Ascending aorta (tissue), 2 donors: ENCODE measurements around the gene NFILZ. TPM values are rescaled to one million over a fixed set of nuclear protein-coding genes. Genes with fewer than 3 reads are reported as not detected.
A peak's percentile ranks its signal among the peaks of the same experiment; 100 is the strongest.
"Not testable (repeated sequence)": the region's sequence is repeated elsewhere in the genome, so short reads cannot be mapped to it uniquely, and the experiment has no call there.

Experiments
- DNase-seq, 2 donors: peaks; one replicate each; pipeline ENCODE4 v3.0.0-alpha.2; 2019; ENCODE audit warnings: low spot score in 2 of 2
- H3K27ac ChIP-seq, 2 donors: fragments of 200-600 bp; sonication (generic); one replicate each; pipeline ENCODE4 v1.5.1; 2016 to 2017; ENCODE audit warnings: mild to moderate bottlenecking in 1 of 2
- H3K27me3 ChIP-seq: fragments of 200-600 bp; sonication (generic); one replicate; pipeline ENCODE4 v1.5.1; 2017
- H3K36me3 ChIP-seq, 2 donors: fragments of 200-600 bp; sonication (generic); one replicate each; pipeline ENCODE4 v1.5.1; 2016
- H3K4me1 ChIP-seq, 2 donors: fragments of 200-600 bp; sonication (generic); one replicate each; pipeline ENCODE4 v1.5.1; 2016 to 2017; ENCODE audit warnings: mild to moderate bottlenecking in 1 of 2
- H3K4me3 ChIP-seq, 2 donors: fragments of 200-600 bp; sonication (generic); one replicate each; pipeline ENCODE4 v1.5.1; 2016 to 2017; ENCODE audit warnings: mild to moderate bottlenecking in 1 of 2
- H3K9me3 ChIP-seq, 2 donors: fragments of 200-600 bp; sonication (generic); one replicate each; pipeline ENCODE4 v1.5.1; 2016
- CTCF ChIP-seq, 3 experiments: fragments of 200-600 bp in 2 of 3; fragments of 450-650 bp in 1 of 3; sonication (generic) in 2 of 3; IDR thresholded peaks; one replicate each; pipeline ENCODE4 v1.5.1; 2016 to 2019; ENCODE audit warnings: antibody characterized with exemption in 3 of 3, mild to moderate bottlenecking in 1 of 3, moderate library complexity in 1 of 3
- intact Hi-C: fragments of 100-400 bp; cut with DNase I; formaldehyde crosslinking; loops from one replicate; pipeline ENCODE4 v1.15.1; 2023
- total RNA-seq: library from RNA; depleted of rRNA; stranded (reverse); fragments of >200 nt; gene quantifications from one replicate; pipeline ENCODE4 v1.1.0, GENCODE V29; 2016

The NFILZ gene
- total RNA-seq, 1 donor from 2014 or later: not detected

- no peaks in the 10 kb centered on the region for H3K36me3 ChIP-seq
- DNase-seq: no peak
- intact Hi-C loops: no loop called here
- H3K4me1 ChIP-seq: no peaks in the 10 kb centered on the region
- no peak for TF ChIP-seq CTCF (IDR thresholded peaks at IDR 0.05)
- H3K4me3 ChIP-seq: no peak overlapping the region
- no peaks in the 10 kb centered on the region for H3K27me3 ChIP-seq
- H3K9me3 ChIP-seq: no peaks in the 10 kb centered on the region
- H3K27ac ChIP-seq: no peak overlapping the region
Observed at GRCh38 chr19:8616861-8617260, 13.6 kb upstream of the NFILZ start.

- H3K9me3 ChIP-seq, H3K4me1 ChIP-seq, H3K27ac ChIP-seq, H3K36me3 ChIP-seq, DNase-seq, H3K4me3 ChIP-seq, H3K27me3 ChIP-seq, intact Hi-C loops: not testable (repeated sequence)
Observed at GRCh38 chr19:8617325-8617724, 13.1 kb upstream of the NFILZ start.

- DNase-seq: no peak
- intact Hi-C loops: no loop called here
- Histone ChIP-seq H3K9me3 (no peaks in the 10 kb centered on the region), H3K36me3 (no peaks in the 10 kb centered on the region), H3K27ac (no peak overlapping the region), H3K4me1 (no peaks in the 10 kb centered on the region), H3K27me3 (no peaks in the 10 kb centered on the region), H3K4me3 (no peak overlapping the region)
- TF ChIP-seq CTCF (IDR thresholded peaks at IDR 0.05): no peak
Observed at GRCh38 chr19:8617984-8618383, 12.4 kb upstream of the NFILZ start.

- no peak for DNase-seq
- Histone ChIP-seq H3K27ac (no peak overlapping the region), H3K9me3 (no peaks in the 10 kb centered on the region), H3K4me3 (no peak overlapping the region), H3K27me3 (no peaks in the 10 kb centered on the region), H3K36me3 (no peaks in the 10 kb centered on the region), H3K4me1 (no peaks in the 10 kb centered on the region)
- intact Hi-C loops: no loop called here
- TF ChIP-seq CTCF (IDR thresholded peaks at IDR 0.05): no peak
Observed at GRCh38 chr19:8618751-8619150, 11.7 kb upstream of the NFILZ start.

- H3K4me3 ChIP-seq, DNase-seq, H3K9me3 ChIP-seq, H3K27ac ChIP-seq, intact Hi-C loops, H3K27me3 ChIP-seq, H3K4me1 ChIP-seq, H3K36me3 ChIP-seq: not testable (repeated sequence)
- TF ChIP-seq CTCF (IDR thresholded peaks at IDR 0.05): peak in 2 of 3 experiments; percentile 14 to 20
Observed at GRCh38 chr19:8622886-8623285, 7.5 kb upstream of the NFILZ start.

- TF ChIP-seq CTCF (IDR thresholded peaks at IDR 0.05): no peak
- Histone ChIP-seq H3K36me3 (no peaks in the 10 kb centered on the region), H3K4me1 (peaks cover 0 to 4% of the 10 kb centered on the region in 2 donors), H3K27ac (no peak overlapping the region), H3K27me3 (no peaks in the 10 kb centered on the region), H3K9me3 (peaks cover 0 to 5% of the 10 kb centered on the region in 2 donors), H3K4me3 (no peak overlapping the region)
- intact Hi-C loops: no loop called here
- no peak for DNase-seq
Observed at GRCh38 chr19:8626842-8627241, 3.6 kb upstream of the NFILZ start.
